Measurements from ENCODE around the gene NOS1AP. TPM values are rescaled to one million over a fixed set of nuclear protein-coding genes. Genes with fewer than 3 reads are reported as not detected.
"Not testable (repeated sequence)": the region's sequence is repeated elsewhere in the genome, so short reads cannot be mapped to it uniquely, and the experiment has no call there.

Gene NOS1AP
- total RNA-seq, 1 experiment from 2014 or later: 5.3 TPM

- DNase-seq (ENCODE audit: low read depth, low spot score); H3K36me3 ChIP-seq (ENCODE audit: control insufficient read depth in 1 of 2, insufficient read depth in 2 of 2, low read length in 2 of 2); BruUV-seq (replicated peaks); H4K20me1 ChIP-seq (ENCODE audit: insufficient read depth); H3K27me3 ChIP-seq (ENCODE audit: insufficient read depth, low read length); H3K4me3 ChIP-seq (replicated peaks in 1 of 2; ENCODE audit: low read depth in 1 of 2, low read length in 2 of 2); ATAC-seq; H3K4me1 ChIP-seq (ENCODE audit: control insufficient read depth in 1 of 2, insufficient read depth in 2 of 2, low read length in 2 of 2); H2AFZ ChIP-seq (ENCODE audit: low read depth, low read length, poor library complexity, severe bottlenecking); H3K79me2 ChIP-seq (ENCODE audit: insufficient read depth, low read length); RAD21 ChIA-PET (ENCODE audit: low non-redundant PET in 1 of 2, low total read pairs in 2 of 2, uncharacterized antibody in 2 of 2, unreplicated experiment in 2 of 2); CTCF ChIA-PET; H3K4me2 ChIP-seq (ENCODE audit: low read length); H3K27ac ChIP-seq (ENCODE audit: low read depth, low read length); POLR2A ChIA-PET; intact Hi-C loops (cut with micrococcal nuclease); H3K9me2 ChIP-seq (ENCODE audit: insufficient read depth); H3K9me3 ChIP-seq (ENCODE audit: control insufficient read depth in 1 of 2, insufficient read depth in 1 of 2, low read depth in 1 of 2, low read length in 2 of 2); H3K9ac ChIP-seq (ENCODE audit: low read length): not testable (repeated sequence)
These were observed 104.5 kb downstream of the NOS1AP start for GRCh38 chr1:162174027-162174426.

DNA sequence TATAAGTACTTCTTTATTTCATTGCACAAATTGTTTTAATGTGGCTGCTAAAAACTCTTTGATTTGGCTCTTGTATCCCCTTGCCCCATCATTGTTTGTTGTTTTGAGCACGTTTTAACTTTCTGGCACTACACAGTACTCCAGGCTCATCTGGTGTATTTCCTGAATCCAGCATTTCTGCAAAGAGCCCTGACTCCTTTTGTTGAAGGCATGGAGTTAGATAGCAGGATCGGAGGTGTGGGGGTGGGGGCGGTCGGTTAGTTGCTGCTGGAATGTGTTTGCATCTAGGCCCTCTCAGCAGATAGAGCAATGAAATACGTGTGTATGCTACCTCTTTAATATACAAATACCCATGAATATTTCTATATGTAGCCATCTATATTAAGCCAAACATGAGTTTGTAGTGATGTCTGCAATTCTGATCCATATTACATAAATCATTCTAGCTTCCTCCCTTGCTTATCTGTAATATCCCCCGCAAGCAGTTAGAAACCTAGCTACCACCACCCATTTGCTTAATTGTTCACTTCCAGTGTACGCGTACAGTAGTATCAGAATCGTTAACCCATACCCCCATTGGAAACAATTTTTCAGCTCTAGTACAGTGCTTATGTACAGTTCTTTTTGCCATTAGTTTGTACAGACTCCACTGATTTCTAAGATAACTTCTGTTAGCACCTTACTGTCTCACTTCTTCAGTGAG, 106.0 kb downstream of the NOS1AP start:
- H3K27me3 ChIP-seq (ENCODE audit: insufficient read depth, low read length): no peaks in the 10 kb centered on the region
- H3K9me3 ChIP-seq (ENCODE audit: control insufficient read depth in 1 of 2, insufficient read depth in 1 of 2, low read depth in 1 of 2, low read length in 2 of 2): no peaks in the 10 kb centered on the region
- H3K4me1 ChIP-seq (ENCODE audit: control insufficient read depth in 1 of 2, insufficient read depth in 2 of 2, low read length in 2 of 2): peaks cover 0 to 8% of the 10 kb centered on the region in 2 experiments; a peak in 3 of 4 replicates
- no peaks in the 10 kb centered on the region for H3K36me3 ChIP-seq (ENCODE audit: control insufficient read depth in 1 of 2, insufficient read depth in 2 of 2, low read length in 2 of 2)
- no peak for ATAC-seq
- H3K27ac ChIP-seq (ENCODE audit: low read depth, low read length): no peak overlapping the region
- ChIA-PET POLR2A (no interaction called here), RAD21 (ENCODE audit: low non-redundant PET in 1 of 2, low total read pairs in 2 of 2, uncharacterized antibody in 2 of 2, unreplicated experiment in 2 of 2) (no interaction called here), CTCF (no interaction called here)
- TF ChIP-seq ZNF274 (IDR thresholded peaks at IDR 0.05; ENCODE audit: low read depth, low read length): no peak
- TF ChIP-seq FOSL1 (IDR thresholded peaks at IDR 0.05; ENCODE audit: low read depth): no peak
- TF ChIP-seq, protein P1, sequence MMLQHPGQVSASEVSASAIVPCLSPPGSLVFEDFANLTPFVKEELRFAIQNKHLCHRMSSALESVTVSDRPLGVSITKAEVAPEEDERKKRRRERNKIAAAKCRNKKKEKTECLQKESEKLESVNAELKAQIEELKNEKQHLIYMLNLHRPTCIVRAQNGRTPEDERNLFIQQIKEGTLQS (IDR thresholded peaks at IDR 0.05): no peak
- TF ChIP-seq EGR1 (IDR thresholded peaks at IDR 0.05; ENCODE audit: low read depth): no peak
- no peak for TF ChIP-seq SP1 (IDR thresholded peaks at IDR 0.05; ENCODE audit: low read depth)
- TF ChIP-seq EZH2 (IDR thresholded peaks at IDR 0.05): no peak
- TF ChIP-seq CBX3 (IDR thresholded peaks at IDR 0.05; ENCODE audit: low read depth): no peak
- H3K9ac ChIP-seq (ENCODE audit: low read length): no peak overlapping the region
- no peaks in the 10 kb centered on the region for H4K20me1 ChIP-seq (ENCODE audit: insufficient read depth)
- H3K79me2 ChIP-seq (ENCODE audit: insufficient read depth, low read length): no peaks in the 10 kb centered on the region
- intact Hi-C loops (cut with micrococcal nuclease): no loop called here
- BruUV-seq (replicated peaks): no TSS peak
- no peak overlapping the region for H3K4me2 ChIP-seq (ENCODE audit: low read length)
- H2AFZ ChIP-seq (ENCODE audit: low read depth, low read length, poor library complexity, severe bottlenecking): no peak overlapping the region
- no peaks in the 10 kb centered on the region for H3K9me2 ChIP-seq (ENCODE audit: insufficient read depth)
- H3K4me3 ChIP-seq (replicated peaks in 1 of 2; ENCODE audit: low read depth in 1 of 2, low read length in 2 of 2): no peak overlapping the region
- DNase-seq (ENCODE audit: low read depth, low spot score): no peak
